Measurements from ENCODE around the gene GALNT6.

Gene GALNT6

DNA sequence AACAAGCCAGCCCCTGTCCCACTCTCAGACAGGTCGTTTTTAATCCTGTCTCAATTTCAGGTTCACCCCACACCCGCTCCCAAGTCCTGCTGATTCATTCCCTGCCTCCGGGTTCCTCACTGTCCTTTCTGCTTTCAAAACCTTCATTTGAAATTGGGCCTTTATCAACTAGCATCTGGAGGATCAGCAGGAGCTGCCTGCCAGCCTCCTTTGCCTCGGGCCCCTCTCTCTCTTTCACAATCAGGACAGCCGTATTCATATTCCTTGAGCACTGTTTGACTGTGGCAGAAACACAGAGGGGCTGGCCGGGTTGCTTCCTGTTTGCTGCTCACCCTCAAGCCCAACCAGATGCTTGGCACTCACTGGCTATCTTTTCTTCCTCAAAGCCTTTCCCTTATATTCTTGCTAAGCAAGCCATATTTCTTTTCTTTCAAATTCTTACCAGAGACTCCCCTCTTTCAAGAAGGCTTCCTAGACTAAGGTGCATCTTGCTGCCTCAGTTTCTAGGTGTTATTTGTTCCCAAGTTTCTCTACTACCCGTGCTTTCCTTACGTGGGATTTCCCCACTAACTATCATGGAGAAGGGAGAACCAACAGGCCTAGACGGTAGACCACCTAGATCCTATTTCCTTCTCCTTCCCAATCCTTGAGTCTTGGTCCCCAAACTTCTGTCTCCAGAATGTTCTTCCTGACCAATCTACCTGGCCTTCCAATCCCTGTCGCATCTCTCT, 3.0 kb downstream of the GALNT6 start:
- Histone ChIP-seq H3K27me3 (ENCODE audit: control insufficient read depth, insufficient read depth, low read length) (peaks cover 4% of the 10 kb centered on the region), H3K36me3 (ENCODE audit: control insufficient read depth, insufficient read depth, low read length) (no peaks in the 10 kb centered on the region), H3K27ac (ENCODE audit: low read depth, low read length) (no peak overlapping the region), H3K4me3 (ENCODE audit: low read length) (no peak overlapping the region), H3K4me1 (ENCODE audit: control insufficient read depth, insufficient read depth, low read length) (no peaks in the 10 kb centered on the region), H3K9ac (ENCODE audit: low read length) (no peak overlapping the region)

GRCh38 chr12:51386351-51386750, 4.9 kb downstream of the GALNT6 start:
- H3K27ac ChIP-seq (ENCODE audit: low read depth, low read length), result no peak overlapping the region
- H3K4me1 ChIP-seq (ENCODE audit: control insufficient read depth, insufficient read depth, low read length), result peaks cover 2% of the 10 kb centered on the region
- no peaks in the 10 kb centered on the region for H3K36me3 ChIP-seq (ENCODE audit: control insufficient read depth, insufficient read depth, low read length)
- H3K27me3 ChIP-seq (ENCODE audit: control insufficient read depth, insufficient read depth, low read length), result peaks cover 4% of the 10 kb centered on the region
- no peak overlapping the region for H3K4me3 ChIP-seq (ENCODE audit: low read length)
- no peak overlapping the region for H3K9ac ChIP-seq (ENCODE audit: low read length)

DNA sequence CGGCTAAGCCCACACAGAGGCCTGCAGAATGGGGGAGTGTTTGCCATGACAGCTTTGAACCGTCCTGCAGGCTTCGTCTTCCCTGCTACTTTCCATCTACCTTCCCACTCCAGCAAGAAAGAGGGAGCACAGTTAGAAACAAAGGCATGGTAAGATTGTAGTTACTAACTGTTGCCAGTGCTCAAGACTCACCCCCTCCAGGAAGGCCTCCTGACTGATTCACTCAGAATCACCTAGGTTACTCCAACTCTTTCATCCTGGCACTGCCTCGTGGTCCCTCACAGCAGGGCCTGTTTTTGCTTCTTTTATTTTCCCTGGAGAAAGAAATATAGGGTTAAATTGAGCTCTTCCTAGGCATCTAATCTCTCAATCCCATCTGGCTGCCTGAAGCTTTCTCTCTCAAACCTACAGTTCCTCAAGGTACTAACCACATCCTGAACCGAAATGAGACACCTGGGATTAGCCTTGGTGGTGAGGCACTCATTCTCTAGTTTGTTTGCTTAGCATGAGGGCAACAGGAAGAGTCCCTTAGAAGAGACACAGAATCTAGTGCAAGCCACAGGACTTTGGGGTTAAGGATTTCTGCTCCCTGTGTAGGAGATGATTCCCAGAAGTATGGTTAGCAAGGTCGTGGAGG, 7.8 kb downstream of the GALNT6 start:
- Histone ChIP-seq H3K27me3 (ENCODE audit: control insufficient read depth, insufficient read depth, low read length) (no peaks in the 10 kb centered on the region), H3K9ac (ENCODE audit: low read length) (no peak overlapping the region), H3K4me1 (ENCODE audit: control insufficient read depth, insufficient read depth, low read length) (peaks cover 2% of the 10 kb centered on the region), H3K36me3 (ENCODE audit: control insufficient read depth, insufficient read depth, low read length) (no peaks in the 10 kb centered on the region), H3K27ac (ENCODE audit: low read depth, low read length) (no peak overlapping the region), H3K4me3 (ENCODE audit: low read length) (no peak overlapping the region)

DNA sequence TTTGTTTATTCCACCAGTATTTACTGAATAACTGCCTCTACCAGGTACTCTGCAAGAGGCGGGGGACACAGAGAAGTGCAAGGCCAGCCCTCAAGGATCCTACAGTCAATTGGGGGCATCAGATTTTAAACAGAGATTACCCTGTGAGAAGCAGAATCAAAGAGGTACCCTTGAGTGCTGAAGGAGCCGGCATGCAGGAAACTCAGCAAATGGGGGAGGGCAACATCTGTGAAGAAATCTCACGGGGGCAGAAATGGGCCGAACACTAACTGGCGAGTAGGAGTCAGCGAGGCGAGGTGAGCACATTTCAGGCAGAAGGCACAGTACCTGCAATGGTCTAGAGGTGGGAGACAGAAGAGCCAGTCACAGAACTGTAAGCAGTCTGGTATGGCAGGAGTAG, 9.0 kb downstream of the GALNT6 start:
- no peaks in the 10 kb centered on the region for H3K36me3 ChIP-seq (ENCODE audit: control insufficient read depth, insufficient read depth, low read length)
- H3K27ac ChIP-seq (ENCODE audit: low read depth, low read length), result no peak overlapping the region
- H3K9ac ChIP-seq (ENCODE audit: low read length), result no peak overlapping the region
- H3K4me1 ChIP-seq (ENCODE audit: control insufficient read depth, insufficient read depth, low read length), result peaks cover 2% of the 10 kb centered on the region
- no peak overlapping the region for H3K4me3 ChIP-seq (ENCODE audit: low read length)
- no peaks in the 10 kb centered on the region for H3K27me3 ChIP-seq (ENCODE audit: control insufficient read depth, insufficient read depth, low read length)

DNA sequence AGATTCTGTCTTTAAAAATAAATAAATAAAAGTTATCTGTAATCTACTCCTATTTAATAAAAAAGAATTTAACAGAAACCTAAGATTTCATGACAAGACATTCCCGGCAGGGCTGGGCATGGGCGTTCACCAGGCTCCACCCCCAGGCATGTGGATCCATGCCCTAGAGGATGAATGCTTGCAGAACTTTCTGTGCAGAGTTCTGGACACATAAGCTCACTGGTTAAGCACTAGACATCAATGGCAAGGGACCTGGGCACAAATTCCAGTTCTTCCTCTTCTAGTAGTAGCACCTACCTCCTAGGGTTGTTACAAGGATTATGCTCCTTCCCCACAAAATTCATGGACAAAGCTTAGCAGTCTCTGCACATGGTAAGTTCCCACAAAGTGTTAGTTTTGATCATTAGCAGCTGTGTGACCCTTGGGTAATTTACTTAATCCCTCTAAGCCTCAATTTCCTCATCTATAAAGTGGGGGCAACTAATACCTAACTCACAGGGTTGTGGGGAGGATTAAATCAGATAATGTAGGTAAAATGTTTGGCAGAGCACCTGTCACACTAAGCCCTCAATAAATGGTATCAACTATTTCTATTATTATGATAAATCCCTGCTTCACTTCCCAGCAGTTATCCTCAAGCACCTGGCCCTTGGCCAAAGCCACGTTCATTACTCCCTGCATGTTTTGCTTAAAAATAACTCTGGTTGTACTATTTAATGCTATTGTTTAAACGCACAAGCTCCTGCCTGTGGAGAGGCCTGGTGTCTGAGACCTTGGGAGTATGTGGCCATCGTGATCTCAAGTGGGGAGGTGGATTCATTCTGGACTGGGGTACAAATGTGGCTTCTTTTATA, 9.8 kb downstream of the GALNT6 start:
- no peaks in the 10 kb centered on the region for H3K36me3 ChIP-seq (ENCODE audit: control insufficient read depth, insufficient read depth, low read length)

DNA sequence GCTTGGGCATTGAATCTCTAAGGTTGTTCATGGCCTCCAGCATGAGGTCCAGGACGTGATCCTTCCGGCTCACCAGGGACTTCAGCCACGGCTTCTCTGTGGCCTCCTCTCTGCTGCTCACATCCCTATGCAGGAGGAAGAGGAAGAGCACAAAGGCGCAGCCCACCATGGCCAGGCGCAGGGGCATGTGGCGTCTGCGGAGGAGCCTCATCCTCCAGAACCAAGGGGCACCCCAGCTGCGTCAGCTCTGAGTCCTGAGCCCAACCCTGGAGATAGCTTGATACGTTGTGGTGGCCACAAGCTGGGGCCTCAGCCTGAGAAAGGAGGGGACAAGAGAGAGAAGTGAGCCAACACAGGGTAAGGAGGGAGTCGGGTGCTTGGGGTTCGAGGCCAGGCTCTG, 11.6 kb downstream of the GALNT6 start:
- H3K36me3 ChIP-seq (ENCODE audit: control insufficient read depth, insufficient read depth, low read length), result no peaks in the 10 kb centered on the region
- no peaks in the 10 kb centered on the region for H3K27me3 ChIP-seq (ENCODE audit: control insufficient read depth, insufficient read depth, low read length)
- no peak overlapping the region for H3K4me3 ChIP-seq (ENCODE audit: low read length)
- peaks cover 2% of the 10 kb centered on the region for H3K4me1 ChIP-seq (ENCODE audit: control insufficient read depth, insufficient read depth, low read length)
- no peak overlapping the region for H3K9ac ChIP-seq (ENCODE audit: low read length)
- H3K27ac ChIP-seq (ENCODE audit: low read depth, low read length), result no peak overlapping the region

More for the DNA sequence above, 9.8 kb downstream of the GALNT6 start:
- H3K27me3 ChIP-seq (ENCODE audit: control insufficient read depth, insufficient read depth, low read length), result no peaks in the 10 kb centered on the region
- no peak overlapping the region for H3K27ac ChIP-seq (ENCODE audit: low read depth, low read length)
- peaks cover 2% of the 10 kb centered on the region for H3K4me1 ChIP-seq (ENCODE audit: control insufficient read depth, insufficient read depth, low read length)
- no peak overlapping the region for H3K9ac ChIP-seq (ENCODE audit: low read length)
- H3K4me3 ChIP-seq (ENCODE audit: low read length), result no peak overlapping the region

DNA sequence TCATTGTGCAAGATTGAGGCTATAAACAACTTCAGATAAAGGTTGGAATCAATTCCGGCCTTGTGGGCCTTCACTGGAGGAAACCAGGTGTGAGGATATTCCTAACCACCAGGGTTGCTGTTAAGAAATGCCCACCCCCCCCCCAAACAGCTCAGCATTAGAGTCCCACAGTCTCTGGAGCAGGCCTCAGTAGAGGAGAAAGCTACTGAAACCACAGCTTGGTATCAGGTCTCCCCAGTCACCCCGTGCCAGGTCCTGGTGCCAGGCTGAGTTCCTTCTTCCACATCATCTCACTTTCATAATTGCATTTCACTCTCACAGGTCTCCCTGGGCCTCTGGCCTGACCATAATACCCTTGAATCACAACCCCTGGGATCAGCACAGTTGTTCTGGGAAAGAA, 12.5 kb downstream of the GALNT6 start:
- Histone ChIP-seq H3K27me3 (ENCODE audit: control insufficient read depth, insufficient read depth, low read length) (no peaks in the 10 kb centered on the region), H3K9ac (ENCODE audit: low read length) (no peak overlapping the region), H3K36me3 (ENCODE audit: control insufficient read depth, insufficient read depth, low read length) (no peaks in the 10 kb centered on the region), H3K4me3 (ENCODE audit: low read length) (no peak overlapping the region), H3K27ac (ENCODE audit: low read depth, low read length) (no peak overlapping the region), H3K4me1 (ENCODE audit: control insufficient read depth, insufficient read depth, low read length) (peaks cover 2% of the 10 kb centered on the region)

GRCh38 chr12:51377099-51377984, 13.9 kb downstream of the GALNT6 start:
- Histone ChIP-seq H3K4me1 (ENCODE audit: control insufficient read depth, insufficient read depth, low read length) (peaks cover 2% of the 10 kb centered on the region), H3K27ac (ENCODE audit: low read depth, low read length) (no peak overlapping the region), H3K27me3 (ENCODE audit: control insufficient read depth, insufficient read depth, low read length) (no peaks in the 10 kb centered on the region), H3K36me3 (ENCODE audit: control insufficient read depth, insufficient read depth, low read length) (no peaks in the 10 kb centered on the region), H3K9ac (ENCODE audit: low read length) (no peak overlapping the region), H3K4me3 (ENCODE audit: low read length) (no peak overlapping the region)

- Histone ChIP-seq H3K27ac (ENCODE audit: low read depth, low read length) (no peak overlapping the region), H3K9ac (ENCODE audit: low read length) (no peak overlapping the region), H3K4me3 (ENCODE audit: low read length) (no peak overlapping the region), H3K4me1 (ENCODE audit: control insufficient read depth, insufficient read depth, low read length) (peaks cover 5% of the 10 kb centered on the region), H3K27me3 (ENCODE audit: control insufficient read depth, insufficient read depth, low read length) (no peaks in the 10 kb centered on the region), H3K36me3 (ENCODE audit: control insufficient read depth, insufficient read depth, low read length) (no peaks in the 10 kb centered on the region)
Observed at GRCh38 chr12:51374856-51375255, 16.4 kb downstream of the GALNT6 start.

DNA sequence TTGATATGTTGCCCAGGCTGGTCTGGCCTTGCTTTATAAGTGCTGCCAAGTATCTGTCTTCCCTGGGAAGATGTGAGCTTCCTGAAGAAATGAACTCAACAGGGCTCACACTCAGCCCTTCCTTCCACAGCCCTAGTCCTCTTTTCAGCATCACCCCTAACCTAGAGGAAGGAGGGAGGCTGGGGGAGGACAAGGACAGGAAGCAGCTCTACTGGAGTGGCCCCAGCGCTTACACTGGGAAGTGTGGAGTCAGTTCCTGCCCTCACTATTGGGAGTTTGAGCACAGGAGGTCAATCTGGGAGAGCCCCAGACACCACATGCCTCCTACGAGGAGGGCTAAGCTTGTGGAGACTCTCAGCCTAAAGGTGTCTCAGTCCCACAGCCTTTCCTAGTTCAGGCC, 16.8 kb downstream of the GALNT6 start:
- H3K9ac ChIP-seq (ENCODE audit: low read length), result no peak overlapping the region
- no peak overlapping the region for H3K27ac ChIP-seq (ENCODE audit: low read depth, low read length)
- peaks cover 5% of the 10 kb centered on the region for H3K4me1 ChIP-seq (ENCODE audit: control insufficient read depth, insufficient read depth, low read length)
- no peak overlapping the region for H3K4me3 ChIP-seq (ENCODE audit: low read length)
- H3K36me3 ChIP-seq (ENCODE audit: control insufficient read depth, insufficient read depth, low read length), result no peaks in the 10 kb centered on the region
- no peaks in the 10 kb centered on the region for H3K27me3 ChIP-seq (ENCODE audit: control insufficient read depth, insufficient read depth, low read length)

GRCh38 chr12:51373187-51373586, 18.0 kb downstream of the GALNT6 start:
- Histone ChIP-seq H3K27ac (ENCODE audit: low read depth, low read length) (no peak overlapping the region), H3K36me3 (ENCODE audit: control insufficient read depth, insufficient read depth, low read length) (no peaks in the 10 kb centered on the region)

DNA sequence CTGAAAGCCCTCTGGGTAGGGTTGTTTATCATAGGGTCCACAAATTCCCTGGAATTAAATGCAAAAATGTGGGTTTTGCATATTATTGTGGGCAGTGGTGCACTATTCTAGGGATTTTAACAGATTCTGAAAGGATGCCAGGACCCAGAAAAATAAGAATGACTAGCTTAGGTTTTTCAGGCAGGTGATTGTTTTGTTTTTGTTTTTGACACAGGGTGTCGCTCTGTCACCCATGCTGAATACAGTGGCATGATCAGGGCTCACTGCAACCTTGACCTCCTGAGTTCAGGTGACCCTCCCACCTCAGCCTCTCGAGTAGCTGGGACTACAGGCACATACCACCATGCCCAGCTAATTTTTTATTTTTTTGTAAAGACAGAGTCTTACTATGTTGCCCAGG, 19.2 kb downstream of the GALNT6 start:
- Histone ChIP-seq H3K4me3 (ENCODE audit: low read length) (no peak overlapping the region), H3K36me3 (ENCODE audit: control insufficient read depth, insufficient read depth, low read length) (no peaks in the 10 kb centered on the region), H3K9ac (ENCODE audit: low read length) (no peak overlapping the region), H3K27ac (ENCODE audit: low read depth, low read length) (no peak overlapping the region), H3K27me3 (ENCODE audit: control insufficient read depth, insufficient read depth, low read length) (no peaks in the 10 kb centered on the region), H3K4me1 (ENCODE audit: control insufficient read depth, insufficient read depth, low read length) (peaks cover 5% of the 10 kb centered on the region)

More at GRCh38 chr12:51373187-51373586, 18.0 kb downstream of the GALNT6 start:
- Histone ChIP-seq H3K27me3 (ENCODE audit: control insufficient read depth, insufficient read depth, low read length) (no peaks in the 10 kb centered on the region), H3K4me1 (ENCODE audit: control insufficient read depth, insufficient read depth, low read length) (peaks cover 5% of the 10 kb centered on the region), H3K9ac (ENCODE audit: low read length) (no peak overlapping the region), H3K4me3 (ENCODE audit: low read length) (no peak overlapping the region)
